ENCODE measurements around the gene PTPN13. TPM values are rescaled to one million over a fixed set of nuclear protein-coding genes. Genes with fewer than 3 reads are reported as not detected.

PTPN13 gene
- total and polyA plus RNA-seq, 12 donors: 3.9 to 22.3 (median 14.9) TPM

DNA sequence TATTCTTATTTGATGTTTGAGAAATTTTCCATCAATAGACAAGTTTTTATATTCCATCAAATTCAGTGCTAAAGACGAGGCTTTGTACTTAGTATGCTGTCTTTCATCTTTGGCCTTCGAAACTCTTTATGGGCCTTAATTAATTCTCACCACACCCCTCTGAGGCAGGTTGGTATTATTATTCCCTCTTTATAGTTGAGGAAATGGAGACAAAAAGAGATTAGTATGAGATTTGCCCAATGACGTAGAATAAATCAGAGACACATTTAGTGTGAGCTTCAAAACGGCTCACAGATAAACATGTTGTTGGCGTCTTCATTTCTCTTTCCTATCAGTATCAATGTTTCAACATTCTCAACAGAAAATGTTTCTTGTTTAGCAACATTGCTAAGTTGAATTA is 35.9 kb upstream of the PTPN13 start:
- Histone ChIP-seq H3K4me3 (no peak overlapping the region), H3K36me3 (replicated peaks in 1 of 2) (no peaks in the 10 kb centered on the region), H3K27ac (no peak overlapping the region), H3K27me3 (no peaks in the 10 kb centered on the region), H3K9me3 (replicated peaks in 1 of 3) (no peaks in the 10 kb centered on the region), H3K4me1 (replicated peaks in 1 of 2) (peaks cover 0 to 10% of the 10 kb centered on the region in 2 donors)
- TF ChIP-seq, protein P1, sequence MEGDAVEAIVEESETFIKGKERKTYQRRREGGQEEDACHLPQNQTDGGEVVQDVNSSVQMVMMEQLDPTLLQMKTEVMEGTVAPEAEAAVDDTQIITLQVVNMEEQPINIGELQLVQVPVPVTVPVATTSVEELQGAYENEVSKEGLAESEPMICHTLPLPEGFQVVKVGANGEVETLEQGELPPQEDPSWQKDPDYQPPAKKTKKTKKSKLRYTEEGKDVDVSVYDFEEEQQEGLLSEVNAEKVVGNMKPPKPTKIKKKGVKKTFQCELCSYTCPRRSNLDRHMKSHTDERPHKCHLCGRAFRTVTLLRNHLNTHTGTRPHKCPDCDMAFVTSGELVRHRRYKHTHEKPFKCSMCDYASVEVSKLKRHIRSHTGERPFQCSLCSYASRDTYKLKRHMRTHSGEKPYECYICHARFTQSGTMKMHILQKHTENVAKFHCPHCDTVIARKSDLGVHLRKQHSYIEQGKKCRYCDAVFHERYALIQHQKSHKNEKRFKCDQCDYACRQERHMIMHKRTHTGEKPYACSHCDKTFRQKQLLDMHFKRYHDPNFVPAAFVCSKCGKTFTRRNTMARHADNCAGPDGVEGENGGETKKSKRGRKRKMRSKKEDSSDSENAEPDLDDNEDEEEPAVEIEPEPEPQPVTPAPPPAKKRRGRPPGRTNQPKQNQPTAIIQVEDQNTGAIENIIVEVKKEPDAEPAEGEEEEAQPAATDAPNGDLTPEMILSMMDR (IDR thresholded peaks at IDR 0.05): no peak
- no peak for TF ChIP-seq POLR2A (IDR thresholded peaks at IDR 0.05)
- DNase-seq: no peak
- intact Hi-C loops (cut with DNase I): no loop called here
- WGBS, 4 donors: 94 to 97% (median 96%) methylated on average over 5 of the region's 5 CpGs

DNA sequence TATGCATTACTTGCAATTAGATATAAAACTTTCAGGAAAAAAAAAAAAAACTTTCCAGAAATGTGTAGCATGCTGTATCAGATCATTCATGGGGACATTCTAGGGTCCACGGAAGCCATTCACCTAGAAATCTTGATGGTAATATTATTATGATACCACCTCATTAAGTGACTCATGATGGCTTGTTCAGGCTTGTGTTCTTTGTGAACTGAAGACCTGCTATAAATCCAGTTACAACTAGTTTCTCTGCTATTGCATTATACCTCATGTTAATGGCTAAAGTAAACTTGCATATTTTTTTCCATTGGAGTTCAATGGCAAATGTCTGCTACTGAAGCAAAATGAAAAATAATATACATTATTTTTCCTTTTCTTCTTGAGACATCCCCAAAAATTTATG is 35.3 kb upstream of the PTPN13 start:
- no peak overlapping the region for H3K27ac ChIP-seq
- H3K9me3 ChIP-seq (replicated peaks in 1 of 3): no peaks in the 10 kb centered on the region
- H3K4me3 ChIP-seq: no peak overlapping the region
- no peak for DNase-seq
- intact Hi-C loops (cut with DNase I): no loop called here
- TF ChIP-seq, protein P1 (IDR thresholded peaks at IDR 0.05): no peak
- TF ChIP-seq POLR2A (IDR thresholded peaks at IDR 0.05): no peak
- H3K27me3 ChIP-seq: no peaks in the 10 kb centered on the region
- WGBS, 4 donors: 95 to 100% (median 98%) methylated on average over 1 of the region's 1 CpG
- H3K4me1 ChIP-seq (replicated peaks in 1 of 2): peaks cover 0 to 10% of the 10 kb centered on the region in 2 donors
- H3K36me3 ChIP-seq (replicated peaks in 1 of 2): no peaks in the 10 kb centered on the region

DNA sequence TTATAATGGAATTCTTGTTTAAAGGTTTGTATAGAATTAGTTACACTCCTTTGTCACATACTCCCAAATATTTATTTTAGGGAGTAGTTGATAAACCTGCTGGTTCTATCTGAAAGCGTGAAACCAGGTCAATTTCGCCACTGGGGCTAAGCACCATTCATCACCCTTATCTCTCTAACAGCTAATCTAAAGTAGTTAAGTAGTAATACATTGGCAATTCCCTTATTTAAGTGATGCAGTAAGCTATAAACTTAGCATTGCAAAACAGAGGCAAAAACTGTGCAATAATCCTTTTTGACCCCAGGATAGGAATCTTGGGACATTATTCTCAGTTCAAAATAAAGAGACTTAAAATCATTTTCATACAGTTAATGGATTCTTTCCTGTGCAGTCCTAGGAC is 33.7 kb upstream of the PTPN13 start:
- H3K27me3 ChIP-seq: no peaks in the 10 kb centered on the region
- intact Hi-C loops (cut with DNase I): no loop called here
- no peak overlapping the region for H3K27ac ChIP-seq
- H3K36me3 ChIP-seq (replicated peaks in 1 of 2): no peaks in the 10 kb centered on the region
- H3K9me3 ChIP-seq (replicated peaks in 1 of 3): no peaks in the 10 kb centered on the region
- TF ChIP-seq POLR2A (IDR thresholded peaks at IDR 0.05): no peak
- TF ChIP-seq, protein P1 (IDR thresholded peaks at IDR 0.05): no peak
- H3K4me3 ChIP-seq: no peak overlapping the region
- H3K4me1 ChIP-seq (replicated peaks in 1 of 2): peaks cover 0 to 10% of the 10 kb centered on the region in 2 donors
- WGBS, 4 donors: 76 to 87% (median 82%) methylated on average over 2 of the region's 2 CpGs
- no peak for DNase-seq

DNA sequence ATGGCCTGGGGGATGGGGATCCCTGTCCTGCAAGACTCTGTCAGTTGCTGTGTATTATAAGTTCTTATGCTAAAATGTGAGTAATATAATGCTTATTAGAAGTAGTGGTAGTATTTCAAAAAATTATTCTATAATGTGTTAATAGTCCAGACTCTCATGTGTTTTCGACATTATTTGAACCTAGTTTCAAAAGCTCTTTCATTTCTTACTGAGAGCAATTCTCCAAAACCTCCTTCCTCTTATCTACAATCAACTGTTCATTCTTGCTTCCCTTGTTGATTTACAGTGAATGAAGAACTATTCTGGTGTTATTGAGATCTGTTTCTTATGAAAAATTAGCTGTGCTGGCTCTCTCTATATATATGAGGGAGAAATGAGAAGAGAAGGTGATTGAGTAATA is 32.9 kb upstream of the PTPN13 start:
- H3K36me3 ChIP-seq (replicated peaks in 1 of 2): no peaks in the 10 kb centered on the region
- TF ChIP-seq POLR2A (IDR thresholded peaks at IDR 0.05): no peak
- TF ChIP-seq, protein P1 (IDR thresholded peaks at IDR 0.05): no peak
- WGBS, 4 donors: 73 to 95% (median 85%) methylated on average over 1 of the region's 1 CpG

More for the DNA sequence above, 32.9 kb upstream of the PTPN13 start:
- intact Hi-C loops (cut with DNase I): no loop called here
- Histone ChIP-seq H3K4me3 (no peak overlapping the region), H3K27me3 (no peaks in the 10 kb centered on the region), H3K4me1 (replicated peaks in 1 of 2) (peaks cover 0 to 10% of the 10 kb centered on the region in 2 donors), H3K27ac (no peak overlapping the region), H3K9me3 (replicated peaks in 1 of 3) (no peaks in the 10 kb centered on the region)
- no peak for DNase-seq
